HG02852 (cell line): ENCODE data around the gene NAT16.
"Not testable (repeated sequence)": the region's sequence is repeated elsewhere in the genome, so short reads cannot be mapped to it uniquely, and the experiment has no call there.

ENCODE experiments used
- ATAC-seq: cut with Tn5 transposase; IDR thresholded peaks from one replicate; pipeline ENCODE4 v1.9.1; 2021; ENCODE audit warnings: mild to moderate bottlenecking, moderate library complexity; ENCODE audit not compliant: unreplicated experiment

Gene NAT16

DNA sequence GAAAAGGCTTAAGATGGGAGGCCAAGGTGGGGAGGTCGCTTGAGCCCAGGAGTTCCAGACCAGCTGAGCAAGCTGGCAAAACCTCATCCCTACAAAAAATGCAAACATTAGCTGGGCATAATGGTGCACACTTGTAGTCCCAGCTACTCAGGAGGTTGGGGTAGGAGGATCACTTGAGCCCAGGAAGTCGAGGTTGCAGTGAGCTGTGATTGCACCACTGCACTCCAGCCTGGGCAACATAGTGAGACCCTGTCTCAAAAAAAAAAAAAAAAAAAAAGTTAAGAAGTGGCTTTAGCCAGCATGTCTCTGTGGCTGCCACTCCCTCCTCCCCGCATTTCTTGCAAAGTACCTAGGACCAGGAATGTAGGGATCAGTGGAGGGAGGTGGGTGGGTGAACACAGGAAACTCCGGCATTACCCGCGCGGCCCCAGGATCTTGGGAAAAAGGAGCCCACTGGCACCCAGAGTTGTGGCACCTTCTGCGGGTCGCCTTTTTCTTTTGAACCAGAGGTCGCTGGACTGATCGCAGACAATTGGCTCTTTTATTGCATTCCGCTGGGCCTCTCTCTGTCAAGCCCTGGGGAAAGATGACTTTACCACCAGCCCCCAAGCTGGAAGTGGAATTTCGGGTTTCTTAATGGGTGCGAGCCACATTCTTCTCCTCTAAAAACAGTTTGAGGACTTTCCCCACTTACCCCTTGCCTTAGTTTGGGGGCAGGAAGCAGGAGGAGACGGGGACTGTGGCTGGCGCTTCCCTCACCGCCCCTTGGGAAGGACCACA is 18.2 kb downstream of the NAT16 start:
- no peak for ATAC-seq

DNA sequence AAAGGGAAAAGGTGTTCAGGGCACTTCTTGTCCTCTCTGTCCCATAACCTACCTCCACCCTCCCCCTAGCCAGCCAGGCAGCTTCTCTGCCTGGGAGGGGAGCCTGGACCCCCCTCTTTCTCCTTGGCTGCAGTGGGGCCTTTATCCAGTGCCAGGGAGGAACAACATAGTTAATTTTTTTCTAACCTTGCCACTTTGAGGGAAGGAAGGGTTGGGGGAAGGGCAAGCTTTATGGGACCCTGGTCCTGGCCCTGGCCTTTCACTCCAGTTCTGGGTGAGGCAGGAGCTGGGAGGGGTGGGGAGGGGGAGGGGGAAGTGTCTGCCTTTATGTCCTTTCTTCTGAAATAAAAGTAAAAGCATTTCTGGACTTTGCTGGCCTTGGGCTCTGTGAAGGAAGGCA is 19.2 kb downstream of the NAT16 start:
- no peak for ATAC-seq

GRCh38 chr7:101159696-101160674 is 20.1 kb downstream of the NAT16 start:
- ATAC-seq = no peak

DNA sequence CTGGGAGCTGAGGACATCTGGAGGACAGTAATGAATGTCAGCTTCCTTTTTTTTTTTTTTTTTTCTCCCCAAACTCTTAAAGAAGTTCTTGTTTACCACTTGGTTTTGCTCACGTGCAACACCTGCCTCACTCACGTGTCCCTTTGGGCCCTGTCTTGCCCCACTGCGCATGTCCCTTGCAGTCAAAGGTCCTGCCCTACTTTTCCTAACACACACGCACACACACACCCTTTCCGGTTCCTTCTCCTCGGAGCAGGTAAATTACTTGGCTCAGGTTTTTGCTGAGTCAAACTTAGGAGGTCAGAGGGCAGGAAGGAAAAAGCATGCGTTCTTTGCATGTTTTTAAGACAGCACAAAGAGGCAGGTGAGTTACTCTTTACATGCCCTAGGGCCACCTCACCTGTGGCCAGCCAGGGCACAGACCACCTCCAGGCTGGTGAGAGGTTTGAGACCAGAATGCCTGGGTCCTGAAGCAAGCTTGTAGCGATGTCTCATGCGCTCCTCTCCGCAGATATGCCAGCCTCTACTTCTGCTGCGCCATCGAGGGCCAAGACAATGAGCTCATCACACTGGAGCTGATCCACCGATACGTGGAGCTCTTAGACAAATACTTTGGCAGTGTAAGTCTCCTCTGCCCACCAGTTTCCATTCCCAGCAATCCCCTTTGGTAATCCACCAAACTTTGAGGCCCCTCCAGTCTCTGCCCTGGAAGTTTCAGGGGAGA is 23.1 kb downstream of the NAT16 start:
- no peak for ATAC-seq

- ATAC-seq = no peak
Observed at GRCh38 chr7:101156277-101156676, 23.8 kb downstream of the NAT16 start.

DNA sequence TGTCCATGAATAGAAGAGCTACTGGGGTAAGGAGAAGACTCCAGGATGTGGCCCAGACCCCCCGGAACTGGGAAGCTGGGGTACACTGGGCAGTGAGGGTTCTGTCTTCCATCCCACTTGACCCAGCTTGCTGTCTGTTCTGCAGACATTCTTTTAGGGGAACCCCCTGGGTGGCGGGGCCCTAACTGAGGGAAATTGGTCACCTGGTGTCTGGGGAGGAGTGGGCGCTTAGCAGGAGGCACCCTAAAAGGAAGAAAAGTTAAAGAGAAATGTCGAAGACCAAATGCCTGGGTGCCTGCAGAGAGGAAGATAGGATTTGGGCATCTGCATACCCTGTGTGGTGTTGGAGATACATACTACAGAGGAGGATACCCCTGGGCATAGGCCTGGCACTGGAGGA is 24.8 kb downstream of the NAT16 start:
- ATAC-seq = no peak

DNA sequence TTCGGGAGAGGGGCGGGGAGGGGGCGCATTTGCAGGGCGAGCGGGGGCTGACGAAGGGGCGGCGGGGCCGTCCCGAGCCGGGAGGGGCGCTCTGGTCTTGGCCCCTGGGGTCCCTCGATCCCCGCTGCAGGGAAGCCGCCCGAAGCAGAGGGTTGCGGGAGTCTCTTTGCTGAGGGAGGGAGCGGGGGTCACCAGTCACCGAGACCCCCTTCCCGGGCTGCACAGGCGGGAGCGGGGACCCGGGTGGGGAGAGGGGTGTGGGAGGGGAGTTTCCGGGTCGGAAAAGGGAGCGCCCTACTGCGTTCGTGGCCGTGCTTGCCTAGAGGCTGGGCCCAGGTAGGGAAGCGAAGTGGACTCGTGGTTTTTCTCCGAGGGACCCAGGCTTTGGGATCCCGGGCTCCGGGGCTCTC is 25.4 kb downstream of the NAT16 start:
- ATAC-seq = peak; percentile 32

DNA sequence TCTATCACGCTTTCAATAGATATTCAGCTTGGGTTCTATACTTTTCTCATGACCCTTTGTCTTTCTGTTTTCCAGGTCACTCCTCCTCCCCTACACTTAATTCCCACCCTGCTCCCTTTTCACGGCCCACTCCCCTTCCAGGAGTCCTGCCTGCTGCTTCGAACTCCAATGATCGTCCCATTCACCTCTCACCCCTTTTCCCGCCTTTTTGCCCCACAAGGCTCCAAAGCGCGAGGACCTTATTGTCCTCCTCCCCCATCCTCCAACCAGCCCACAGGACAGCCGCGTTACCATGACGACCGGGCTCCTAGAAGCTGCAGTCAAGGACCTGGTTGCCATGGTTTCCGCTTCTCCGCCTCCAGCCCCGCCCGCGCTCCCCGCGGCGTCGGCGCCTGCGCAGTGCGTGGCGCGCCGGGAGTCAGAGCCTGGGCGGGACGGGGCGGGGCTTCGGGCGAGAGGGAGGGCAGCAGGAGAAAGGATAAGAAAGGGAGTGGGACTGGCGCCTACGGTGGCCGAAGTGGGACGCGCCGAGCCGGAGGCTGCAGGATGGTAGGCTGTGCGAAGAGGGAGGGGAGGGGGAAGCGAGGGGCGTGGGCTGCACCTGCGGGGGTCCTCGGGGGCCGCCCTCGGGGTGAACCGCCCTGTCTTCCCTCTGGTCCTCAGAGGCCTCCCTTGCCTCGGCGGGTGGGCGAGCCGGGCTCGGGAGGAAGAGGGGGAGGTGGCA is 26.0 kb downstream of the NAT16 start, which contains the start of gene AP1S1:
Gene AP1S1, plus strand, starts transcription at position 508 of the 724 bp plus-strand sequence. Its CDS starts 39 bp downstream, at position 547.
- ATAC-seq = peak; percentile 73

- no peak for ATAC-seq
Observed at GRCh38 chr7:101151908-101152651, 28.0 kb downstream of the NAT16 start.

DNA sequence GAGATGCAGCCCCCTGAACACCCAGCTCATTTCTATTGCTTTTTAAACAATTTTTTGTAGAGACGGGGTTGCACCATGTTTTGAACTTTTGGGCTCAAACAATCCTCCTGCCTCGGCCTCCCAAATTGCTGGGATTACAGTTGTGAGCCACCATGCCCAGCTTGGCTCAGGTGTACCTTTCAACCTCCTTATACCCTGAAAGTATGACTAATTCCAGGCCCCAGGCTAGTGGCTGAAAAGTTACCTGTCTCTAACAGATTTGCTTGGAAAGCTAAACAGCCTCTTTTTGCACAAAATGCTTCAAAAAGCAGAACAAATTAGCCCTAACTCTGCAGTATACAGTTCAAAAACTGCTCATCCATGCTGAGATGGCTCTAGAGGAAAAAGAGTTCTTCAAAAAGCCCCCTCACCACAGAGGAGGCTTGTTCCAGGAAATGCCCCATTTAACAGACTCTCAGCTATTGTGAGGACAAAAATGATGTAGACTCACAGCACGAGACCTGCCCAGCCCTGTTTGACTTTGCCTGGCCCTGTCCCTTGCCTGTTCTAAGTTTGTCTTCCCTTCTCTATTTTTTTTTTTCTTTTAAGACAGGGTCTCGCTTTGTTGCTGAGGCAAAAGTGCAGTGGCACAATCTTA is 39.2 kb downstream of the NAT16 start:
- no peak for ATAC-seq

DNA sequence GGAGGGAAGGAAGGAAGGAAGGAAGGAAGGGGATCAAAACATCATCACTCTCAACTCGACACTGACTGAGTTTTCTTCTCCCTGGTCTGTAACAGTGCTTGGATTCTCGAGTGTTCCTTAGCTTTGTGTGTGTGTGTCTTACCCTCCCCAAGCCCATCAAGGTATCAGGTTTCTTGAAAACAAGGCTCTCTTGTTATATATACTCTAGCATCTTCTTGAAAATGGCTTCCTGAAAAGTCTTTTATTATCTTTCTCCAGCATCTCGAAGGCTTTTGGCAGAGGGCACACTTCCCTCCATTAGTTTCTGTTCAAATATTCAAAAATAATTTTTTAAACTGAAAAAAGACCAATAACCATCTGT is 39.8 kb downstream of the NAT16 start:
- ATAC-seq = no peak

DNA sequence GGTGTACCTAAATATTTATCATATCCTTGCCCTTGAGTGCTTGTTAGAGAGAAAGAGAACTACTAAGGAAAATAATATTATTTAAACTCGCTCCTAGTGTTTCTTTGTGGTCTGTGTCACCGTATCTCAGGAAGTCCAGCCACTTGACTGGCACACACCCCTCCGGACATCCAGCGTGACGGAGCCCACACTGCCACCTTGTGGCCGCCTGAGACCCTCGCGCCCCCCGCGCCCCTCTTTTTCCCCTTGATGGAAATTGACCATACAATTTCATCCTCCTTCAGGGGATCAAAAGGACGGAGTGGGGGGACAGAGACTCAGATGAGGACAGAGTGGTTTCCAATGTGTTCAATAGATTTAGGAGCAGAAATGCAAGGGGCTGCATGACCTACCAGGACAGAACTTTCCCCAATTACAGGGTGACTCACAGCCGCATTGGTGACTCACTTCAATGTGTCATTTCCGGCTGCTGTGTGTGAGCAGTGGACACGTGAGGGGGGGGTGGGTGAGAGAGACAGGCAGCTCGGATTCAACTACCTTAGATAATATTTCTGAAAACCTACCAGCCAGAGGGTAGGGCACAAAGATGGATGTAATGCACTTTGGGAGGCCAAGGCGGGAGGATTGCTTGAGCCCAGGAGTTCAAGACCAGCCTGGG is 41.8 kb downstream of the NAT16 start:
- ATAC-seq = peak; percentile 62

DNA sequence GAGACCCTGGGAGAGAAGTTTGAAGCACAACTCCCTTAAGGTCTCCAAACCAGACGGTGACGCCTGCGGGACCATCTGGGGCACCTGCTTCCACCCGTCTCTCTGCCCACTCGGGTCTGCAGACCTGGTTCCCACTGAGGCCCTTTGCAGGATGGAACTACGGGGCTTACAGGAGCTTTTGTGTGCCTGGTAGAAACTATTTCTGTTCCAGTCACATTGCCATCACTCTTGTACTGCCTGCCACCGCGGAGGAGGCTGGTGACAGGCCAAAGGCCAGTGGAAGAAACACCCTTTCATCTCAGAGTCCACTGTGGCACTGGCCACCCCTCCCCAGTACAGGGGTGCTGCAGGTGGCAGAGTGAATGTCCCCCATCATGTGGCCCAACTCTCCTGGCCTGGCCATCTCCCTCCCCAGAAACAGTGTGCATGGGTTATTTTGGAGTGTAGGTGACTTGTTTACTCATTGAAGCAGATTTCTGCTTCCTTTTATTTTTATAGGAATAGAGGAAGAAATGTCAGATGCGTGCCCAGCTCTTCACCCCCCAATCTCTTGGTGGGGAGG is 42.4 kb downstream of the NAT16 start:
- no peak for ATAC-seq

DNA sequence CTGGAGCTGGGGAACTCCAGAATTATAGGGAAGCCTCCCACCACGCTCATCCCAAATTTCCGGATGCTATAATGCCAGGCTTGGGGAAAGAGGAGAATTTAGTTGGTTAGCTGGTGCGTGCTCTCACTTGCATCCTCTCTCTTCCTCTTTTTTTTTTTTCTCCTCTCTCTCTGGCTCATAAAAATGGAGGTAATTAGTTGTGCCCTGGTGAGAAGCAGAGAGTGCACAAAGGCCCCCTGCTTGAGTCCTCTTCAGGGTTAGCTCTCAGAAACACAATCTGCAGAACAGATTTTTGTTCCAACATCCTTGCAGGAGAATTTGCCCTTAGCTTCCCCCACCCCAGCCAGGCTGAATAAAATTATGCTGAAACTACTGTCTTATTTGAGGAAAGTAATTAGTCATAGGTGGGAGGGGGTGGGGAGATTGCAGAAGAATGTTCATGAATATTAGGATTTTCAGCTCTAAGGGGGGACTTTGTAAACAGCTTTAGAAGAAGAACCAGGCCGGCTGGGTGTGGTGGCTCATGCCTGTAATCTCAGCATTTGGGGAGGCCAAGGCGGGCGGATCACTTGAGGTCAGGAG is 45.6 kb downstream of the NAT16 start:
- no peak for ATAC-seq

DNA sequence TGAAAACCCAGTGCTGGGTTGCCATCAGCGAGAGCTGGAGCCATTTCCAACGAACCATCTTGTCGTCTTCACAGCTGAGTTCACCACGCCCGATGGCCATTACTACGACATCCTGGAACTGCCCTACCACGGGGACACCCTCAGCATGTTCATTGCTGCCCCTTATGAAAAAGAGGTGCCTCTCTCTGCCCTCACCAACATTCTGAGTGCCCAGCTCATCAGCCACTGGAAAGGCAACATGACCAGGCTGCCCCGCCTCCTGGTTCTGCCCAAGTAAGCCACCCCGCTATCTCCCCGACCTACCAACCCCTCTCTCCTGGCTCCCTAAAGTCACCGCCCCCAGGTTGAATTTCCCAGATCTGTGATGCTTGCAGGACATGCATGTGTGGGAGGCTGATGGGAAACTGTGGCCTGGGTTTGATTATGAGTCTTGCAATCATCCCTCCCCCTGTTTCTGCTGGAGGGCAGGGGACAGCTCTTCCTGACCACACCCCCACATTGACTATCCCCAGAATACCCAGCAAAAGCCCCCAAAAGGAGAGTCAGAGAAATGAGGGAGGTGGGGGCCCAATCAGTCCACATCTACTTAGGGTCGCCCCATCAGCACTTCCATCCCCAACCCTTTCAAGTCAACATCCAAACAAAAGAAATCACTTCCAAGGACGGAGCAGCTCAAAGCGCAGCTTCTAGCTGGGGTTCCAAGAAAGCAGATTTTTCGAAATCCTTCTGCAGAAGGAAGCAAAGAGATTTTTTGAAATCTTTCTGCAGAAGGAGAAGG is 46.3 kb downstream of the NAT16 start:
- no peak for ATAC-seq

- not testable (repeated sequence) for ATAC-seq
Observed at GRCh38 chr7:101132626-101133600, 47.2 kb downstream of the NAT16 start.
